Hepatocyte (in vitro differentiated cells): ENCODE measurements around the gene ZDHHC9. TPM values are rescaled to one million over a fixed set of nuclear protein-coding genes. Genes with fewer than 3 reads are reported as not detected.
"Not testable (repeated sequence)": the region's sequence is repeated elsewhere in the genome, so short reads cannot be mapped to it uniquely, and the experiment has no call there.

Source experiments
- DNase-seq: peaks from one replicate; pipeline ENCODE4 v3.0.0-alpha.2; 2016; ENCODE audit warnings: low spot score
- H2AFZ ChIP-seq: fragments of 200-600 bp; sonication (generic); 2 replicates; pipeline ENCODE4 v1.6.0; 2016; ENCODE audit warnings: antibody characterized with exemption, mild to moderate bottlenecking
- H3K27ac ChIP-seq: fragments of 200-600 bp; sonication (generic); 2 replicates; pipeline ENCODE4 v1.5.1; 2016; ENCODE audit warnings: mild to moderate bottlenecking
- H3K27me3 ChIP-seq: fragments of 200-600 bp; sonication (generic); 2 replicates; pipeline ENCODE4 v1.6.1; 2016
- H3K36me3 ChIP-seq: fragments of 200-600 bp; sonication (generic); replicated peaks from 2 replicates; pipeline ENCODE4 v1.5.1; 2016; ENCODE audit warnings: low read depth; ENCODE audit not compliant: insufficient read depth
- H3K4me1 ChIP-seq: fragments of 200-600 bp; sonication (generic); 2 replicates; pipeline ENCODE4 v1.5.1; 2016; ENCODE audit warnings: mild to moderate bottlenecking, moderate library complexity; ENCODE audit not compliant: insufficient read depth
- H3K4me2 ChIP-seq: fragments of 200-600 bp; sonication (generic); 2 replicates; pipeline ENCODE4 v1.6.0; 2016
- H3K4me3 ChIP-seq: fragments of 200-600 bp; sonication (generic); 2 replicates; pipeline ENCODE4 v1.5.1; 2016; ENCODE audit warnings: mild to moderate bottlenecking
- H3K79me2 ChIP-seq: fragments of 200-600 bp; sonication (generic); 2 replicates; pipeline ENCODE4 v1.6.0; 2017; ENCODE audit warnings: mild to moderate bottlenecking
- H3K9me2 ChIP-seq: fragments of 200-600 bp; sonication (generic); replicated peaks from 2 replicates; pipeline ENCODE4 v1.6.0; 2017; ENCODE audit warnings: mild to moderate bottlenecking; ENCODE audit not compliant: insufficient read depth
- H3K9me3 ChIP-seq: fragments of 200-600 bp; sonication (generic); 2 replicates; pipeline ENCODE4 v1.5.1; 2016; ENCODE audit warnings: low read depth, mild to moderate bottlenecking
- H4K20me1 ChIP-seq: fragments of 200-600 bp; sonication (generic); 2 replicates; pipeline ENCODE4 v1.6.0; 2016; ENCODE audit warnings: mild to moderate bottlenecking; ENCODE audit not compliant: insufficient read depth, poor library complexity, severe bottlenecking
- CTCF ChIP-seq: fragments of 200-600 bp; sonication (generic); IDR thresholded peaks from 2 replicates; pipeline ENCODE4 v1.5.1; 2016; ENCODE audit warnings: antibody characterized with exemption, mild to moderate bottlenecking; ENCODE audit not compliant: poor library complexity
- EZH2 ChIP-seq: fragments of 200-600 bp; sonication (generic); IDR thresholded peaks from 2 replicates; pipeline ENCODE4 v1.6.1; 2016; ENCODE audit warnings: antibody characterized with exemption, mild to moderate bottlenecking, borderline replicate concordance
- EZH2phosphoT487 ChIP-seq: fragments of 200-600 bp; sonication (generic); IDR thresholded peaks from one replicate; pipeline ENCODE4 v1.6.1; 2018; ENCODE audit warnings: antibody characterized with exemption, mild to moderate bottlenecking, low read depth, moderate library complexity; ENCODE audit not compliant: unreplicated experiment, severe bottlenecking
- WGBS: methylation state at CpG from one replicate; pipeline ENCODE4 v1.1.6; 2016; ENCODE audit warnings: low lambda C conversion rate; ENCODE audit errors: missing lambda C conversion rate; 5-methylcytosine and 5-hydroxymethylcytosine counted together
- polyA plus RNA-seq: library from polyadenylated mRNA; unstranded; fragments of >200 nt; fragmentation: Nextera tagmentation; extraction: Ambion mirVana; gene quantifications from 2 replicates; pipeline ENCODE4 v1.2.1, GENCODE V29; 2016
- total RNA-seq: library from RNA; depleted of rRNA; stranded (reverse); fragments of >200 nt; gene quantifications from 2 replicates; pipeline ENCODE4 v1.2.3, GENCODE V29; 2014

Gene ZDHHC9
- total and polyA plus RNA-seq, 2 experiments from 2014 or later = 48.6 TPM

GRCh38 chrX:129875669-129876068 lies 32.0 kb upstream of the ZDHHC9 start:
- Histone ChIP-seq H2AFZ (no peak overlapping the region), H3K4me1 (no peaks in the 10 kb centered on the region), H3K4me3 (no peak overlapping the region), H4K20me1 (no peaks in the 10 kb centered on the region), H3K36me3 (no peaks in the 10 kb centered on the region), H3K27ac (no peak overlapping the region), H3K9me3 (no peaks in the 10 kb centered on the region), H3K27me3 (no peaks in the 10 kb centered on the region), H3K4me2 (no peak overlapping the region), H3K9me2 (no peaks in the 10 kb centered on the region), H3K79me2 (no peaks in the 10 kb centered on the region)
- 45% methylated on average over 3 of the region's 3 CpGs for WGBS
- DNase-seq = no peak
- no peak for TF ChIP-seq EZH2phosphoT487
- TF ChIP-seq CTCF = no peak
- no peak for TF ChIP-seq EZH2

DNA sequence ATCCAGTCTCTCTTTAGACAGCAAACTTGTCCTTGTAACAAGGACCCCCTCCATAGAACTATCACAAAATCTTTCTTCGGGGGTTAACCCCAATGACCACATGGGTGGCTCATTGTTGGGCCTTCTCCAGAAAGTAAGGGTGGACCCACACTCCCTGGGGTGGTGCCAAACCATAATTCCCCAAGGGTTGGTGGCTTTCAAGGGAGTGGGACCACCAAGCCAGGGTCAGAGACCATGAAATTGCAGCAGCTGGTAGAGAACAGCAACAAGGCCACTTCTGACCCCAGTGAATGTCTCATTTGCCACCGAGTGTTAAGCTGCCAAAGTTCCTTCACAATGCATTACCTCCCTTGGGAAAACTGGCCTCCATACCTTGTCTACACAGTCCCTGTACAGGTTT lies 28.8 kb upstream of the ZDHHC9 start:
- Histone ChIP-seq H3K9me2 (no peaks in the 10 kb centered on the region), H3K36me3 (no peaks in the 10 kb centered on the region), H4K20me1 (no peaks in the 10 kb centered on the region), H3K27me3 (no peaks in the 10 kb centered on the region), H3K4me2 (no peak overlapping the region), H3K4me1 (no peaks in the 10 kb centered on the region), H3K9me3 (no peaks in the 10 kb centered on the region), H3K27ac (no peak overlapping the region), H3K79me2 (no peaks in the 10 kb centered on the region), H2AFZ (no peak overlapping the region), H3K4me3 (no peak overlapping the region)
- TF ChIP-seq CTCF = no peak
- no peak for TF ChIP-seq EZH2phosphoT487
- TF ChIP-seq EZH2 = no peak
- no peak for DNase-seq
- WGBS = 63% methylated on average over 2 of the region's 2 CpGs

DNA sequence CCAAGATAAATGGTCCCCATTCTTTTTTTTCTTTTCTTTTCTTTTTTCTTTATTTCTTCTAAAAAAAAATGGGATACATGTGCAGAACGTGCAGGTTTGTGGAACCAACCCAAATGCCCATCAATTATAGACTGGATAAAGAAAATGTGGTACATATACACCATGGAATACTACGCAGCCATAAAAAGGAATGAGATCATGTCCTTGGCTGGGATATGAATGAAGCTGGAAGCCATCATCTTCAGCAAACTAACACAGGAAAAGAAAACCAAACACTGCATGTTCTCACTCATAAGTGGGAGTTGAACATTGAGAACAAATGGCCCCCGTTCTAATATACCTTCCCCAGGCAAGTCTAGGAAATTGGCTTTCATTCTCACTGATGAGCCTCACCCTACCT lies 22.6 kb upstream of the ZDHHC9 start:
- DNase-seq, H3K79me2 ChIP-seq, H3K9me3 ChIP-seq, H3K9me2 ChIP-seq, H4K20me1 ChIP-seq, H3K27me3 ChIP-seq, H3K27ac ChIP-seq, H3K4me3 ChIP-seq, H2AFZ ChIP-seq, H3K36me3 ChIP-seq, H3K4me1 ChIP-seq, H3K4me2 ChIP-seq: not testable (repeated sequence)
- 61% methylated on average over 3 of the region's 3 CpGs for WGBS

DNA sequence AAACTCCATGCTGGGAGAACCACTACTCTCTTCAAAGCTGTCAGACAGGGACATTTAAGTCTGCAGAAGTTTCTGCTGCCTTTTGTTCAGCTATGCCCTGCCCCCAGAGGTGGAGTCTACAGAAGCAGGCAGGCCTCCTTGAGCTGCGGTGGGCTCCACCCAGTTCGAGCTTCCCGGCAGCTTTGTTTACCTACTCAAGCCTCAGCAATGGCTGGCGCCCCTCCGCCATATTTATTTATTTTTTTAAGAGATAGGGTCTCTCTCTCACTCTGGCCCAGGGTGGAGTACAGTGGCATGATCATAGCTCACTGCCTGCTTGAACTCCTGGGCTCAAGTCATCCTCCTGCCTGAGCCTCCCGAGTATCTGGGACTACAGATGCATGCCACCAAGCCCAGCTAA lies 15.4 kb upstream of the ZDHHC9 start:
- WGBS = 73% methylated on average over 6 of the region's 6 CpGs
- H3K9me2 ChIP-seq, H3K9me3 ChIP-seq, H3K27ac ChIP-seq, H2AFZ ChIP-seq, H3K4me3 ChIP-seq, H3K79me2 ChIP-seq, H3K27me3 ChIP-seq, H4K20me1 ChIP-seq, H3K4me2 ChIP-seq, H3K36me3 ChIP-seq, DNase-seq, H3K4me1 ChIP-seq: not testable (repeated sequence)

GRCh38 chrX:129851825-129852224 lies 8.1 kb upstream of the ZDHHC9 start:
- not testable (repeated sequence) for H3K36me3 ChIP-seq, H3K9me2 ChIP-seq, H4K20me1 ChIP-seq, H2AFZ ChIP-seq, H3K27me3 ChIP-seq, H3K79me2 ChIP-seq, H3K4me3 ChIP-seq, H3K4me2 ChIP-seq, H3K4me1 ChIP-seq, DNase-seq, H3K27ac ChIP-seq, H3K9me3 ChIP-seq
- 72% methylated on average over 2 of the region's 4 CpGs for WGBS
